ENCODE measurements around the gene MAN1C1. TPM values are rescaled to one million over a fixed set of nuclear protein-coding genes. Genes with fewer than 3 reads are reported as not detected.

MAN1C1 gene
- total RNA-seq, 2 donors from 2014 or later: 22.8 to 34.4 TPM

DNA sequence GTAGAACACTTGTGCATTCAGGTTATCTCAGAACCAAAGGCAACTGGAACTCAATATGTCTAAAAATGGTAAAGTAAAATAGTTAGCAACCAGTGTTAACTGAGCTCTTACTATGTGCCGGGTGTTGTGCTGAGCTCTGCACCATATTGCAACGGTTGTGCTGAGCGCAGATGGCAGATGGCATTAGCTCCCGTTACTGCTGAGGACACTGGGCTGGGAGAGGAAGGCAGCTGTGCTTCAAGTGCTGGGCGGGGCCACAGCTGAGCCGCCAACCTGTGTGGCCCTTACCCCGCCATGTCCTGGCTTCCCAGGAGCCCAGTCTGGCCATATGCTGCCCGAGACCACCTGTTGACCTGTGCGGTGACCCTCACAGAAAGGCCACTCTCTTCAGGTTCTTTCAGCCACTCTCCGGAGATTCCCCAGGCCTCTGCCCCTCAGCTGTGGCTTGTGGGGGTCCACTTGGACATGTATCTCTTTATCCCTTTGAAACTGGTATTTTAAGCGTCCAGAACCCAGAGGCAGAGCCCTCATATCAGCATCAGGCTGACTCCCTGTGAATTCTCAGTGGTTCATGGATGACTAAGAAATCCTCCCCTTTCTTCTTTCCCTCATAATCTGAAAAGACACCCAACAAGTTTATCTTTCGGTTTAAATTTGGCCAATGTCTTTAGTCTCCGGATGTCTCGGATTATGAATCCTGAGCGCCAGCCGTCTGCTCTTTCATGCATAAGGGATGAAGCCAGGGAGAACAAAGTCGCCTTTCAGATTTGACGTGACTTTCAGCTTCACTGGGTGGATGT is 46.8 kb upstream of the MAN1C1 start:
- Histone ChIP-seq H3K27me3 (replicated peaks; ENCODE audit: insufficient read depth) (no peaks in the 10 kb centered on the region), H3K9me3 (no peaks in the 10 kb centered on the region), H3K4me1 (replicated peaks) (peaks cover 45% of the 10 kb centered on the region), H3K27ac (peak overlapping the region; percentile 9 to 91), H3K4me3 (no peak overlapping the region), H3K36me3 (no peaks in the 10 kb centered on the region)
- DNase-seq (ENCODE audit: low spot score): no peak
- intact Hi-C loops (cut with DNase I): no loop called here
- 87% methylated on average over 18 of the region's 18 CpGs for WGBS
- TF ChIP-seq POLR2A (IDR thresholded peaks at IDR 0.05) (no peak), POLR2AphosphoS5 (IDR thresholded peaks at IDR 0.05) (no peak)
- TF ChIP-seq, protein P1, sequence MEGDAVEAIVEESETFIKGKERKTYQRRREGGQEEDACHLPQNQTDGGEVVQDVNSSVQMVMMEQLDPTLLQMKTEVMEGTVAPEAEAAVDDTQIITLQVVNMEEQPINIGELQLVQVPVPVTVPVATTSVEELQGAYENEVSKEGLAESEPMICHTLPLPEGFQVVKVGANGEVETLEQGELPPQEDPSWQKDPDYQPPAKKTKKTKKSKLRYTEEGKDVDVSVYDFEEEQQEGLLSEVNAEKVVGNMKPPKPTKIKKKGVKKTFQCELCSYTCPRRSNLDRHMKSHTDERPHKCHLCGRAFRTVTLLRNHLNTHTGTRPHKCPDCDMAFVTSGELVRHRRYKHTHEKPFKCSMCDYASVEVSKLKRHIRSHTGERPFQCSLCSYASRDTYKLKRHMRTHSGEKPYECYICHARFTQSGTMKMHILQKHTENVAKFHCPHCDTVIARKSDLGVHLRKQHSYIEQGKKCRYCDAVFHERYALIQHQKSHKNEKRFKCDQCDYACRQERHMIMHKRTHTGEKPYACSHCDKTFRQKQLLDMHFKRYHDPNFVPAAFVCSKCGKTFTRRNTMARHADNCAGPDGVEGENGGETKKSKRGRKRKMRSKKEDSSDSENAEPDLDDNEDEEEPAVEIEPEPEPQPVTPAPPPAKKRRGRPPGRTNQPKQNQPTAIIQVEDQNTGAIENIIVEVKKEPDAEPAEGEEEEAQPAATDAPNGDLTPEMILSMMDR (IDR thresholded peaks at IDR 0.05): no peak

GRCh38 chr1:25570798-25571521 is 45.6 kb upstream of the MAN1C1 start:
- DNase-seq (ENCODE audit: low spot score): no peak
- intact Hi-C loops (cut with DNase I): no loop called here
- WGBS: 93% methylated on average over 11 of the region's 12 CpGs
- H3K27me3 ChIP-seq (replicated peaks; ENCODE audit: insufficient read depth): no peaks in the 10 kb centered on the region
- H3K4me1 ChIP-seq (replicated peaks): peaks cover 33% of the 10 kb centered on the region
- H3K4me3 ChIP-seq: no peak overlapping the region
- no peaks in the 10 kb centered on the region for H3K36me3 ChIP-seq
- H3K27ac ChIP-seq: no peak overlapping the region
- TF ChIP-seq POLR2A (IDR thresholded peaks at IDR 0.05) (no peak), POLR2AphosphoS5 (IDR thresholded peaks at IDR 0.05) (no peak)
- TF ChIP-seq, protein P1 (IDR thresholded peaks at IDR 0.05): no peak
- H3K9me3 ChIP-seq: no peaks in the 10 kb centered on the region

GRCh38 chr1:25571522-25571970 is 45.0 kb upstream of the MAN1C1 start:
- Histone ChIP-seq H3K36me3 (no peaks in the 10 kb centered on the region), H3K27me3 (replicated peaks; ENCODE audit: insufficient read depth) (no peaks in the 10 kb centered on the region), H3K4me3 (no peak overlapping the region), H3K27ac (no peak overlapping the region), H3K4me1 (replicated peaks) (peaks cover 27% of the 10 kb centered on the region), H3K9me3 (no peaks in the 10 kb centered on the region)
- intact Hi-C loops (cut with DNase I): no loop called here
- WGBS: 95% methylated on average over 6 of the region's 6 CpGs
- DNase-seq (ENCODE audit: low spot score): no peak
- TF ChIP-seq POLR2AphosphoS5 (IDR thresholded peaks at IDR 0.05): no peak
- TF ChIP-seq POLR2A (IDR thresholded peaks at IDR 0.05): no peak
- TF ChIP-seq, protein P1 (IDR thresholded peaks at IDR 0.05): no peak

DNA sequence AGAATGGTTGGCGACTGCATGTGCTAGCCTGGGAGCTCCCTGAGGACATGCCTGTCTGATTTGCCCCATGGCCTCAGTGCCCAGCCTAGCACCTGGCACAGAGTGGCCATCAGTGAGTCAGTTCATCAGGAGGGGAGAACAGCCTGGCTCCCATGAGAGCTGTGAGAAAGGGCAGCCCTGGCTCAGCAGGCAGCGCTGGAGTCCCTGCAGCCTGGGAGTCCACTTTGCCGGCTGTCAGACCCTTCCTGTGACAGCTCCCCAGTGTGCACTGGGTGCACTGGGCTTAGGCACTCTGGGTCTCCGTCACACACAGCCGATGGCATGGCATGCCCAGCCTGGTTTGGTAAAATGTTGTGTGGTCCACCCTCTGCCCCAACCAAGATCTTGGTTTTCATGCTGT is 44.5 kb upstream of the MAN1C1 start:
- H3K36me3 ChIP-seq: no peaks in the 10 kb centered on the region
- H3K27ac ChIP-seq: no peak overlapping the region
- no peaks in the 10 kb centered on the region for H3K9me3 ChIP-seq
- H3K4me3 ChIP-seq: no peak overlapping the region
- DNase-seq (ENCODE audit: low spot score): no peak
- TF ChIP-seq POLR2A (IDR thresholded peaks at IDR 0.05): no peak
- no peak for TF ChIP-seq POLR2AphosphoS5 (IDR thresholded peaks at IDR 0.05)
- TF ChIP-seq, protein P1 (IDR thresholded peaks at IDR 0.05): no peak
- no peaks in the 10 kb centered on the region for H3K27me3 ChIP-seq (replicated peaks; ENCODE audit: insufficient read depth)
- intact Hi-C loops (cut with DNase I): no loop called here
- peaks cover 22% of the 10 kb centered on the region for H3K4me1 ChIP-seq (replicated peaks)
- WGBS: 95% methylated on average over 4 of the region's 5 CpGs
